Measurements from ENCODE around the gene HOXA4.

Gene HOXA4

DNA sequence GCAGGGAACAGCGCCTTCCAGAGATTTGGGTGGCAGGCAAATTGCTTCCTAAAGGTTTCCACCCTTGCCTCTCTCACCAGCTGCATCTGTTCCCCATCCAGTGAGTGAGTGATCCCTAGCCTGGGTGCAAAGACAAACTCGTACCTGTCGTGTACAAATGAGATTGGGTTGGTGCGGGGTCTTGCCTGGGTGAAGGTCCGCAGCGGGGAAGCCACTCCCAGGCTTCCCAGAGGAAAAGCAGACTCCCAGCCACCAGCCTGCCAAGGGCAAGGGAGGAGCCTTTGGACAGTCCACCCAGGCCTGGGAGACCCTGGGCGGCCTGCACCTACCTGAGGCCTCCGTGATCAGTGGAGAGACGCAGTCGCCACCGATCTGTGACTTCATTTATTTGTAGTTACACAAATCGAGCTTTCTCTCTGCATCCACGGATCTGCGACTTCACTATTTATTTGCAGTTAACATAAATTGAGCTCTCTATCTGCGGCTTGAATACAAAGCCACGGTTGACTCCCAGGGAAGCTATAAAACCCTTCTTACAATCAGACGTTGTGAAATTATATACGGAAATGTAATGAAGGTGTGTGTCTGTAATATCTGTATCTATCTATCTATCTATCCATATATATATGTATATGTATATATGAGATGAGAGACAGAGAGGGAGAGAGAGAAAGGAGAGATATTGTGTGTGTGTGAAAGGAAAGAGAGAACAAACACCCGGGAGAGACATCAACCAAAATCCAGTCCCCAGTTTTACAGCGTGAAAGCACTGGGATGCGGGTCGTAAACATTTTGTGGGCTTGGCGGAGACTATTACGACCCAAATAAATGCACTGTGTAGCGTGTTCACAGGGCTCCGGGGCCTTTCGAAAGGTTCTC is 28.9 kb upstream of the HOXA4 start:
- DNase-seq (ENCODE audit: extremely low spot score, insufficient read length, low read depth), result no peak
- FAIRE-seq, result no peak

GRCh38 chr7:27158436-27159265 is 28.1 kb upstream of the HOXA4 start:
- FAIRE-seq, result no peak

GRCh38 chr7:27157702-27158431 is 27.3 kb upstream of the HOXA4 start:
- FAIRE-seq, result no peak
- no peak for DNase-seq (ENCODE audit: extremely low spot score, insufficient read length, low read depth)

More at GRCh38 chr7:27158436-27159265, 28.1 kb upstream of the HOXA4 start:
- DNase-seq (ENCODE audit: extremely low spot score, insufficient read length, low read depth), result no peak

DNA sequence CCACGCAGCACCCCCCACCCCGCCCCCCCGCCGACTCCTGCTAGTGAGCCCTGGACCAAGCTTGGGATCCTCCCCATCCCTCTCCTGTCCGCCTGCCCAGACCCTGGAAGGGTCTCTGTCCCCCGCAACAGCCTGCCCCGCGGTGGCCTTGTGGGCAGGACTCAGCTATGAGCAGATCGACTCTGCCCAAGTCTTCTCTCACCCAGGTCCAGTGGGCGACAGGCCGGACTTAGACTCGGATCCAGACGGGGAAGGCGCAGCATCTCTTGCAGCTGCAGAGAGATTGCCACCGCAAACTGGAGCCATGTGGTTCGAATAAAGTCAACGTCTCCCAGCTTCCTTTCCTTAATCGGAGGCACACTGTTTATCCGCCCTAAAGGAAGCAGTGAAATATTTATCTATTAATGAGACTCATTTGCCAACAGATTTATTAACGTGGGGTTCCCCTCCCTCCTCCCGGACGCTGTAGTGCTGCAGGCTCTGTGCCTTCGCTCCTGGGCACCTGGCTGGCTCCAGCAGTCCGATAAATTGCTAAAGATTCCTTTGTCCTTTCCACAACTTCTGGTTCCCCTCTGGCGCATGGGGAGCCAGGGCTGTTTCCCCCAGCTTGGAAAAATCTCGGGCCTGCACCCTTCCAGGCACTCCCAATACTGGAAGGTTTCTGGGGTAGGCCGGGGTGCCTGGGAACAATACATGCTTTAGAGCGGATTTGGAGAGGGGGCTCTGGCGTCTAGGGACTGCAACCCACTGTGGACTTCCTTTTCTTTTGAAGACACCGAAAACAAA is 26.6 kb upstream of the HOXA4 start:
- FAIRE-seq, result no peak
- DNase-seq (ENCODE audit: extremely low spot score, insufficient read length, low read depth), result no peak

DNA sequence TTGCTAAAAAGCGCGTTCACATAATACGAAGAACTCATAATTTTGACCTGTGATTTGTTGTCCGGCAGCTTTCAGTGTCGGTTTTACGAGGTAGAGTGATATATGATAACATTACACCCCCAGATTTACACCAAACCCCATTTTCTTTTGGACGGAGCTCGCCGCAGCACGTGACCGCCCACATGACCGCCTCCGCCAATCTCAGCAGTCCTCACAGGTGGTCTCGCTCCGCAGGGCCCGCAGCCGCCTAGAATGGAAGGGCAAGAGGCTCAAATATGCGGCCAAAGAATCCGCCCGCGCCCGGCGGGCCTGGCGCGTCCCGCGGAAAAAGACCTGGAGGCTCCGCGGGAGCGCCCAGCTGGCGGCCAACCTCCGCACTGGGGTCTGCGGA is 25.9 kb upstream of the HOXA4 start, which contains the start of gene HOXA7:
HOXA7 (minus strand) TSS at position 168 of the 391 bp plus-strand sequence; CDS start at position 38, 130 bp downstream.
- DNase-seq (ENCODE audit: extremely low spot score, insufficient read length, low read depth) (no peak), FAIRE-seq (no peak)

- FAIRE-seq, result no peak
- DNase-seq (ENCODE audit: extremely low spot score, insufficient read length, low read depth), result no peak
Observed at GRCh38 chr7:27155816-27156507, 25.4 kb upstream of the HOXA4 start.

GRCh38 chr7:27154901-27155815 is 24.6 kb upstream of the HOXA4 start:
- DNase-seq (ENCODE audit: extremely low spot score, insufficient read length, low read depth) (no peak), FAIRE-seq (no peak)

- FAIRE-seq, result no peak
Observed at GRCh38 chr7:27154369-27154768, 23.8 kb upstream of the HOXA4 start.

DNA sequence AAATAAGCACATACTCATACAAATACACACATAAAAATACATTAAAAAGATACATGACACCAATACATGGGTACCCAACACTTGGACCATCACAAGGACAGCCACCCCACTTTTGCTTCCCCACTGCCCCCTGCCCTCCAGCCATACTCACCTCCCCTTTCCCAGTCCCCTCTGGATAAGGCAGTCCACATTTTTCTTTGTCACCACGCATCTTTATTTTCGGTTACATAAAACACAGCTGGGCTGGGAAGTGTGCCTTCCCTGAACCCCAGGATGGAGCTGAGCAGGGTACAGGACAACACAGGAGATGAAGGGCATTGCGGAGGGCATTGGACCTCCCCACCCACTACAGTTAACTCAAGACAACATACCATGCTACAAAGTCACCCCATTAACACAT is 23.0 kb upstream of the HOXA4 start:
- no peak for FAIRE-seq

More at GRCh38 chr7:27154369-27154768, 23.8 kb upstream of the HOXA4 start:
- DNase-seq (ENCODE audit: extremely low spot score, insufficient read length, low read depth), result no peak

GRCh38 chr7:27152816-27153442 is 22.4 kb upstream of the HOXA4 start:
- no peak for DNase-seq (ENCODE audit: extremely low spot score, insufficient read length, low read depth)
- no peak for FAIRE-seq

More for the DNA sequence above, 23.0 kb upstream of the HOXA4 start:
- DNase-seq (ENCODE audit: extremely low spot score, insufficient read length, low read depth), result no peak

DNA sequence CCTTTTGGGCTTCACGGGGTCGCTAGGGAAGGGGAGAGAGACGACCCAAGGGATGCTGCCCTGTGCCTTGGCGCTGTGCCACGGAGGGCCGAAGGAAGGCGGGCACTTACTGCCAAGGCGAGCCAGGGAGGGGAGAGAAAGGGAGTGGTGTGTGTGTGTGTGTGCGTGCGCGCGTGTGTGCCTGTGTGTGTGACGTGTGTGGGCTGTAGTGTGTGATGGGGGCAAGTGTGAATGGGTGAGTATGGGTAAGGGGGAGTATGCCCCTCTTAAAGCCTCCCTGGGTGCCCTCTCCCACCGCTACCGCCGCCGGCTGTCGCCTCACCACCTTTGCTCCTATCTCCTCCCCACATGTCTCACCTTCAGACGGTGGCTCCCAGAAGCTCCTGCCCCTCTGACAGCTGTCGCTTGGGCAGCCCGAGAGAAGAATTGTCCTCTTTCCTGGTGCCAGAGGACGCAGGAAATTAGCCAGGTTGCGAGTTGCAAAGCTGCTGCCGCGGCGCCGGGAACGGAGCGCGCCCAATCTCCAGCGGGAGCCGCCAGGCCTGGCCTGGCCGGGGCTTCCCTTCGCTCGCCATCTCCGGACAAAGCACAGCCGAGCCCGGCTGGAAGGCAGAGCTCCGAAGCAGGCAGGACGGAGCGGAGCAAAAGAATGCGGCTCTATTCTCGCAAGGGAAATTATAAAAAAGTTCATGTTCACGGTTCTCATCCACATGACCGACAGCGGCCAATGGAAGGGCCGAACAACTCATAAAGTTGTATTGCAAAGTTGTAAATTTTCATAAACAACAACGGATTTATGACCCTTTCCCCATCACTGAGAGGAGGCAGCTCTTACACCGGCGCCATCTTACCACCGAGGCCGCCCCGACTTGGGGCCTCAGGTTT is 21.6 kb upstream of the HOXA4 start, which contains the start of gene HOXA3:
HOXA3 (minus strand) TSS at position 653 of the 885 bp plus-strand sequence. CDS start 41,943 bp downstream, outside the sequence.
- DNase-seq (ENCODE audit: extremely low spot score, insufficient read length, low read depth) (no peak), FAIRE-seq (no peak)

GRCh38 chr7:27151341-27151930 is 20.9 kb upstream of the HOXA4 start:
- FAIRE-seq (no peak), DNase-seq (ENCODE audit: extremely low spot score, insufficient read length, low read depth) (no peak)

- FAIRE-seq, result peak; percentile 66
- peak; percentile 76 for DNase-seq (ENCODE audit: extremely low spot score, insufficient read length, low read depth)
Observed at GRCh38 chr7:27150568-27151340, 20.2 kb upstream of the HOXA4 start.

DNA sequence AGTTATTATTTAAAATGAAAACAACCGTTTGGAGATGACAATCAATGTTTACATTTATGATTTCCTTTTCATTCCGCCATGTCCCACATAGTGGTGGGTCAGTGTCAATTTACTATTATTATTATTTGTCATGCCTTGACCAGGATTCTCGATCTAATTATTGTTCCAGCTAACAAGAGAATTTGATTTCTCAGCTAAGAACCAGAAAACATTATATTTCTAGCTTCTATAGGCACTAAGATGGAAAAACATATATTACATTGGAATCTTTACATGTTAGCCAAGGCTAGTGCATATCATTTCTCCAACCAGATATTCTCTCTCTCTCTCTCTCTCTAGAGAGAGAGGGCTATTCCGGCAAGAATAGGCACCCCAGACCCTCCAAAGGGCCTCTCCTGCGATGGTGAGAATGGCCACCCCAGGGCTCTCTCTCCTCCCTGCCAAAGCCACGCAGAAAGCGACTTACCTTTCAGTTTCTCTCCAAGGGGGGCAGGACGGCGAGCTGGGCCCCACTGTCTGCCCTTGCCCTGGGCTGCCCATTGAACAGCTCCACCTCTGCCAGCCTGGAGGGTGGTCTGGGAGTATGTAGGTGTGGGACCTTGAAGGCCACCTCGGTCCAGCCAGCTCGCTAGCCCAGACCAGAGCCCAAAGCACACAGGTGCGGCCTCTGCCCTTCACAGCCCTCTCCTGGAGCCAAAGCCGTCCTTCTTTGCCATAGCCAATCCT is 19.4 kb upstream of the HOXA4 start:
- DNase-seq (ENCODE audit: extremely low spot score, insufficient read length, low read depth) (no peak), FAIRE-seq (no peak)

Data from GM18507 (cell line).